ENCODE measurements around the gene SCARB1. TPM values are rescaled to one million over a fixed set of nuclear protein-coding genes. Genes with fewer than 3 reads are reported as not detected.
"Not testable (repeated sequence)": the region's sequence is repeated elsewhere in the genome, so short reads cannot be mapped to it uniquely, and the experiment has no call there.

Gene SCARB1
- total and polyA plus RNA-seq, 9 donors, result 20.8 to 1,262 (median 81.7) TPM

DNA sequence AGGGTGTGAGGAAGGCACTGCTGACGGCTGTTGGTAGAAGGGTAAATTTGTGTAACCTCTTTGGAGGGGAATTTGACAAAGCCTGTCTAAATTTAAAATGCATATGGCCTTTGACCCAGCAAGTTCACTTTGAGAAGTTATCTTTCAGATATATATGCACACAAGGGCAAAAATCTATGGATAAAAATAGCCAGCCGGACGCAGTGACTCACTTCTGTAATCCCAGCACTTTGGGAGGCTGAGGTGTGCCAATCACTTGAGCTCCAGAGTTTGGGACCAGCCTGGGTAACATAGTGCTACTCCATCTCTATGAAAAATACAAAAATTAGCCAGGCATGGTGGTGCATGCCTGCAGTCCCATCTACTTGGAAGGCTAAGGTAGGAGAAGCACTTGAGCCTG lies 37.3 kb upstream of the SCARB1 start:
- intact Hi-C loops (cut with DNase I), result loop anchor here in 2 of 4 donors (5.0 to 10.0 kb wide), 2 partner anchors 124 to 126 kb away; no protein-coding TSS in a partner anchor
- TF ChIP-seq, protein P1, sequence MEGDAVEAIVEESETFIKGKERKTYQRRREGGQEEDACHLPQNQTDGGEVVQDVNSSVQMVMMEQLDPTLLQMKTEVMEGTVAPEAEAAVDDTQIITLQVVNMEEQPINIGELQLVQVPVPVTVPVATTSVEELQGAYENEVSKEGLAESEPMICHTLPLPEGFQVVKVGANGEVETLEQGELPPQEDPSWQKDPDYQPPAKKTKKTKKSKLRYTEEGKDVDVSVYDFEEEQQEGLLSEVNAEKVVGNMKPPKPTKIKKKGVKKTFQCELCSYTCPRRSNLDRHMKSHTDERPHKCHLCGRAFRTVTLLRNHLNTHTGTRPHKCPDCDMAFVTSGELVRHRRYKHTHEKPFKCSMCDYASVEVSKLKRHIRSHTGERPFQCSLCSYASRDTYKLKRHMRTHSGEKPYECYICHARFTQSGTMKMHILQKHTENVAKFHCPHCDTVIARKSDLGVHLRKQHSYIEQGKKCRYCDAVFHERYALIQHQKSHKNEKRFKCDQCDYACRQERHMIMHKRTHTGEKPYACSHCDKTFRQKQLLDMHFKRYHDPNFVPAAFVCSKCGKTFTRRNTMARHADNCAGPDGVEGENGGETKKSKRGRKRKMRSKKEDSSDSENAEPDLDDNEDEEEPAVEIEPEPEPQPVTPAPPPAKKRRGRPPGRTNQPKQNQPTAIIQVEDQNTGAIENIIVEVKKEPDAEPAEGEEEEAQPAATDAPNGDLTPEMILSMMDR (IDR thresholded peaks at IDR 0.05), result no peak
- TF ChIP-seq POLR2A (IDR thresholded peaks at IDR 0.05) (no peak), EP300 (IDR thresholded peaks at IDR 0.05) (no peak)
- Histone ChIP-seq H3K27ac (no peak overlapping the region), H3K36me3 (no peaks in the 10 kb centered on the region), H3K4me1 (ENCODE audit: insufficient read depth) (peaks cover 13% of the 10 kb centered on the region), H3K4me3 (no peak overlapping the region), H3K9me3 (no peaks in the 10 kb centered on the region), H3K27me3 (no peaks in the 10 kb centered on the region)
- no peak for DNase-seq
- WGBS, 3 donors, result 59 to 70% (median 69%) methylated on average over 3 of the region's 3 CpGs

DNA sequence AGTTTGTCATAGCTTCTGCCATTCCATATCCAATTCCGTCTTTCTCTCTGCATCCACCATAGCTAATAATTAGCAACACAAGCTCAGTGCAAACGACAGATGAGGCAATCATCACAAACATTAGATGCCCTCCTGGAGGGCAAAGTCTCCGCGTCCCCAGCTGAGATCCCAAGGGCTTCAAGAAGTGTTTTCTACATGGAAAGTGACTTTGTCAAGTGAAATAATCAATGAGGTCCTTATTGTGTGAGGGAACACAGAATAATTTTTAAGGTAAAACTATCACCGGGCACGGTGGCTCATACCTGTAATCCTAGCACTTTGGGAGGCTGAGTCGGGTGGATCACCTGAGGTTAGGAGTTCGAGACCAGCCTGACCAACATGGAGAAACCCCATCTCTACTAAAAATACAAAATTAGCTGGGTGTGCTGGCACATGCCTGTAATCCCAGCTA lies 36.7 kb upstream of the SCARB1 start:
- WGBS, 3 donors, result 91 to 94% (median 92%) methylated on average over 8 of the region's 8 CpGs
- DNase-seq, H3K36me3 ChIP-seq, H3K4me3 ChIP-seq, H3K27ac ChIP-seq, H3K27me3 ChIP-seq, H3K9me3 ChIP-seq: not testable (repeated sequence)
- peaks cover 10% of the 10 kb centered on the region for H3K4me1 ChIP-seq (ENCODE audit: insufficient read depth)
- intact Hi-C loops (cut with DNase I), result loop anchor here in 2 of 4 donors (5.0 to 10.0 kb wide), 2 partner anchors 123 to 126 kb away; no protein-coding TSS in a partner anchor

DNA sequence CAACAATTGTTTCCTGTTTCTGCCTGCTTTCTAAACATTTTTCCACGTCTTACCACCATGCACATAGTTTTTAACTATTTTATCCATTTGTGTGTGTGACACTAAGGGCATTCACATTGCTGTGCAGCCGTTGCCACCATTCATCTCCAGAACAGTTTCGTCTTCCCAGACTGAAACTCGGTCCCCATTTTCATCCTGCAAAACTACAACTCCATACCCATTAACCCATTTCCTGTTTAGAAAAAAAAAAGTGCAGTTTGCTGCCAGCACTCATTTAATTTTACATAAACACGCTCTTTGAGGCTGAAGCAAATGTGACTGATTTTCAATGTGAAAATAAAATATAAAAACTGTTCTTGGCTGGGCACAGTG lies 35.2 kb upstream of the SCARB1 start:
- WGBS, 3 donors, result 8 to 28% (median 20%) methylated on average over 5 of the region's 5 CpGs
- no peaks in the 10 kb centered on the region for H3K9me3 ChIP-seq
- intact Hi-C loops (cut with DNase I), result loop anchor here in 1 of 4 donors (10.0 kb wide), 1 partner anchor 64 kb away; no protein-coding TSS in a partner anchor
- TF ChIP-seq POLR2A (IDR thresholded peaks at IDR 0.05), result no peak
- no peaks in the 10 kb centered on the region for H3K36me3 ChIP-seq
- peak overlapping the region in 1 of 2 donors; percentile 24 for H3K27ac ChIP-seq
- H3K4me1 ChIP-seq (ENCODE audit: insufficient read depth), result peaks cover 7% of the 10 kb centered on the region
- H3K27me3 ChIP-seq, result no peaks in the 10 kb centered on the region
- DNase-seq, result no peak
- H3K4me3 ChIP-seq, result no peak overlapping the region

DNA sequence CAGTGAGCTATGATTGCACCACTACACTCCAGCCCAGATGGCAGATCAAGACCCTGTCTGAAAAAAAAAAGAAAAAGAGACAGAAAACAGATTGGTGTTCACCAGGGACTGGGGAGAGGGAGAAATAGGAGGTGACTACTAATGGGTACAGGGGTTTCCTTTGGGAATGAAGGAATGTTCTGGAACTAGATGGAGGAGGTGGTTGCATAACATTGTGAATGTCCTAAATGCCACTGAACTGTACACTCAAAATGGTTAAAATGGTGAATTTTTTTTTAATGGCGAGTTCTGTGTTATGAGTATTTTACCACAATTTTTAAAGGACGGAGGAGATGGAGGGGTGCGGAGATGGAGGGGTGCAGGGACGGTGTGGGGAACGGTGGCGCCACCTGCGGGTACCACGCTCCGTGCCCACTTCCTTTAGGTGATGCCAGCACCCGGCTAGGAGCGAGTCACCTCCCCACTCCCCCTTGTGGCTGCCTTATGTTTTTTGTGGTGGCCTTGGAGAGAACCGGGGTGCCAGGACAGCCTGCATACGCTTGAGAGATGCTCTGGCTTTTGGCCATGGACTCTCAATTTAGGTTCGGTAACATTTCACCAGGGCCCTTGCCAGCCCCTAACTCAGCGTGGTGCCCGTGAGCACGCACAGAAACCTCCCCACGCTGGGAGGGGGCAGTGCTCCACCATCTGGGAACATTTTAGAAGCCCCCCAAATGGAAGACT lies 34.7 kb upstream of the SCARB1 start:
- 19 to 47% (median 27%) methylated on average over 18 of the region's 18 CpGs for WGBS, 3 donors
- intact Hi-C loops (cut with DNase I), result loop anchor here in 1 of 4 donors (10.0 kb wide), 1 partner anchor 64 kb away; no protein-coding TSS in a partner anchor
- Histone ChIP-seq H3K27me3 (no peaks in the 10 kb centered on the region), H3K4me3 (no peak overlapping the region), H3K36me3 (no peaks in the 10 kb centered on the region), H3K4me1 (ENCODE audit: insufficient read depth) (peaks cover 6% of the 10 kb centered on the region), H3K27ac (peak overlapping the region in 1 of 2 donors; percentile 24), H3K9me3 (no peaks in the 10 kb centered on the region)
- TF ChIP-seq, protein P1 (IDR thresholded peaks at IDR 0.05), result peak; percentile 17 to 21 (median 19)
- no peak for TF ChIP-seq EP300 (IDR thresholded peaks at IDR 0.05)
- peak in 4 of 5 donors; percentile 33 to 75 (median 58) for DNase-seq

DNA sequence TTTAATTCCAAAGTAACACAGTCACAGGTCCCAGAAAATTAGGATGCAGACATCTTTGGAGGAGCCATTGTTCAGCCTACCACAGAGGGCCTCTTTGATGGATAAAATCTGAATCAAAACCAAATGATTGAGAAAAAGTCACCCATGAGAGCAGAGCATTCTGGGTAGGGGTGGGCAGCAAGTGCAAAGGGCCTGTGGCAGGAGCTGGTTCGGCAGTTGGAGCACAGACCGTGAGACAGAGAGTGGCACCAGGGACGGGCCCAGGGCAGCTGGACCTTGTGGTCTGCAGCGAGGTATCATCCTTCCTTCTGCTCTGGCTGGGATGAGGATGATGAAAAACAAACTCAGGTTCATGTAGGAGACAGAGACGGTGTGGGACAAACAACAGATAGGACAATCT lies 32.8 kb upstream of the SCARB1 start:
- no peak overlapping the region for H3K27ac ChIP-seq
- no peak for DNase-seq
- intact Hi-C loops (cut with DNase I), result loop anchor here in 1 of 4 donors (10.0 kb wide), 1 partner anchor 62 kb away; no protein-coding TSS in a partner anchor
- WGBS, 3 donors, result 68 to 78% (median 70%) methylated on average over 5 of the region's 5 CpGs
- H3K4me1 ChIP-seq (ENCODE audit: insufficient read depth), result peaks cover 6% of the 10 kb centered on the region
- no peak overlapping the region for H3K4me3 ChIP-seq
- TF ChIP-seq POLR2A (IDR thresholded peaks at IDR 0.05), result no peak
- TF ChIP-seq, protein P1 (IDR thresholded peaks at IDR 0.05), result no peak
- no peak for TF ChIP-seq EP300 (IDR thresholded peaks at IDR 0.05)
- no peaks in the 10 kb centered on the region for H3K27me3 ChIP-seq
- no peaks in the 10 kb centered on the region for H3K9me3 ChIP-seq
- no peaks in the 10 kb centered on the region for H3K36me3 ChIP-seq
